Vagina (tissue), 2 donors: ENCODE data around the gene DLG4. TPM values are rescaled to one million over a fixed set of nuclear protein-coding genes. Genes with fewer than 3 reads are reported as not detected.

Experiments
- DNase-seq, 2 donors: peaks; one replicate each; pipeline ENCODE4 v3.0.0-alpha.2; 2017; ENCODE audit errors: extremely low spot score in 2 of 2
- H3K27ac ChIP-seq: fragments of 200-600 bp; sonication (generic); one replicate; pipeline ENCODE4 v1.5.1; 2019
- H3K27me3 ChIP-seq: fragments of 200-600 bp; sonication (generic); one replicate; pipeline ENCODE4 v1.5.1; 2019
- H3K36me3 ChIP-seq, 2 donors: fragments of 200-600 bp; sonication (generic); one replicate each; pipeline ENCODE4 v1.5.1; 2017 to 2019
- H3K4me1 ChIP-seq: fragments of 200-600 bp; sonication (generic); one replicate; pipeline ENCODE4 v1.5.1; 2019
- H3K4me3 ChIP-seq, 2 donors: fragments of 200-600 bp; sonication (generic); 1 replicate in 1 of 2; 2 replicates in 1 of 2; pipeline ENCODE4 v1.5.1; 2016 to 2019
- H3K9me3 ChIP-seq: fragments of 200-600 bp; sonication (generic); one replicate; pipeline ENCODE4 v1.5.1; 2019
- POLR2A ChIP-seq, 2 donors: fragments of 450-650 bp; IDR thresholded peaks; one replicate each; pipeline ENCODE4 v1.6.1; 2017; ENCODE audit warnings: antibody characterized with exemption in 2 of 2, mild to moderate bottlenecking in 2 of 2, moderate library complexity in 2 of 2
- POLR2AphosphoS5 ChIP-seq, 2 donors: sonication (generic); formaldehyde crosslinking; IDR thresholded peaks; one replicate each; pipeline ENCODE4 v1.9.0; 2017; ENCODE audit warnings: antibody characterized with exemption in 2 of 2, mild to moderate bottlenecking in 2 of 2, low read depth in 1 of 2; ENCODE audit not compliant: insufficient read depth in 1 of 2
- intact Hi-C: fragments of 100-400 bp; cut with DNase I; formaldehyde crosslinking; loops from one replicate; pipeline ENCODE4 v1.15.1; 2023
- total RNA-seq: library from RNA; depleted of rRNA; stranded (reverse); fragments of >200 nt; gene quantifications from one replicate; pipeline ENCODE4 v1.2.3, GENCODE V29; 2016
- TF ChIP-seq, protein P1 (sequence below), 3 experiments: fragments of 450-650 bp in 2 of 3; fragments of 200-600 bp in 1 of 3; sonication (generic) in 1 of 3; IDR thresholded peaks; one replicate each; pipeline ENCODE4 v1.5.1; 2017 to 2019; ENCODE audit warnings: antibody characterized with exemption in 3 of 3, mild to moderate bottlenecking in 2 of 3, moderate library complexity in 2 of 3

DLG4 gene
- total RNA-seq, 1 donor from 2014 or later, result 23.3 TPM

DNA sequence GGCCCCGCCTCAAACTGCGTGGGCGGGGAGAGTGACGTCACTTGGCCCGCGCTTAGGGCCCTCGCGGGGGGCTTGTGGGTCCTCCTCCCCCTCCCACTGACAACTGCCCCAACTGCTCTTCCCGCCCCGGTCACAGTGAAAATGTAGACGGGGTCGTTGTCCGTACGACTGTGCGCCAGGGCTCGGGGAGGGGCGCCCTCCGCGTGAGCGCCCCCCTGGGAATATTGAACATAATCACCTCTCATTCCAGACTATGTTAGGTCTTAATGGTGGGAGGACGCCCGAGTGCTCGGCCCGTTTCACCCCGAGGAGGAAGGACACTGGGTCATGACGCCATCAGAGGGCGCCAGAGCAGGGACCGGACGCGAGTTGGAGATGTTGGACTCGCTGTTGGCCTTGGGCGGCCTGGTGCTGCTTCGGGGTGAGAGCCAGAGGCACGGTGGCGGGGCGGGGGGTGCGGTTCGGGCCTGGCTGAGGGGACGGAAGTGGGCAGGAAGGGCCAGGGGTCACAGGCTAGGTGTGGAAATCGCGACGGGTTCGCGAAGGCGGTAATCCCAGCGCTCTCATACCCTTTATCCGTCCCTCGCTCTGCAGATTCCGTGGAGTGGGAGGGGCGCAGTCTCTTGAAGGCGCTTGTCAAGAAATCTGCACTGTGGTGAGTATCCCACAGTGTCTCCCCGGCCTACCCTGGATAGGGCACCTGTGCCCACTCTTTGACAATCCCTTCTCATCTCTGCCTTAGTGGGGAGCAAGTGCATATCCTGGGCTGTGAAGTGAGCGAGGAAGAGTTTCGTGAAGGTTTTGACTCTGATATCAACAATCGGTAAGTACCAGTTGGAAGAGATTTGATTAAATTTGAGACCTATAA is 32.8 kb upstream of the DLG4 start, which contains the start of gene ELP5:
TSS of gene ELP5 (plus strand) at position 40 of the 868 bp plus-strand sequence. CDS start at position 376, 336 bp downstream.
- no peaks in the 10 kb centered on the region for H3K27me3 ChIP-seq
- DNase-seq, result peak in 1 of 2 donors; percentile 96
- peak within 1 kb of the TSS; percentile 92 to 99 for H3K4me3 ChIP-seq
- TF ChIP-seq, protein P1, sequence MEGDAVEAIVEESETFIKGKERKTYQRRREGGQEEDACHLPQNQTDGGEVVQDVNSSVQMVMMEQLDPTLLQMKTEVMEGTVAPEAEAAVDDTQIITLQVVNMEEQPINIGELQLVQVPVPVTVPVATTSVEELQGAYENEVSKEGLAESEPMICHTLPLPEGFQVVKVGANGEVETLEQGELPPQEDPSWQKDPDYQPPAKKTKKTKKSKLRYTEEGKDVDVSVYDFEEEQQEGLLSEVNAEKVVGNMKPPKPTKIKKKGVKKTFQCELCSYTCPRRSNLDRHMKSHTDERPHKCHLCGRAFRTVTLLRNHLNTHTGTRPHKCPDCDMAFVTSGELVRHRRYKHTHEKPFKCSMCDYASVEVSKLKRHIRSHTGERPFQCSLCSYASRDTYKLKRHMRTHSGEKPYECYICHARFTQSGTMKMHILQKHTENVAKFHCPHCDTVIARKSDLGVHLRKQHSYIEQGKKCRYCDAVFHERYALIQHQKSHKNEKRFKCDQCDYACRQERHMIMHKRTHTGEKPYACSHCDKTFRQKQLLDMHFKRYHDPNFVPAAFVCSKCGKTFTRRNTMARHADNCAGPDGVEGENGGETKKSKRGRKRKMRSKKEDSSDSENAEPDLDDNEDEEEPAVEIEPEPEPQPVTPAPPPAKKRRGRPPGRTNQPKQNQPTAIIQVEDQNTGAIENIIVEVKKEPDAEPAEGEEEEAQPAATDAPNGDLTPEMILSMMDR (IDR thresholded peaks at IDR 0.05), result no peak
- TF ChIP-seq POLR2A (IDR thresholded peaks at IDR 0.05) (peak in 1 of 2 donors; percentile 40), POLR2AphosphoS5 (IDR thresholded peaks at IDR 0.05; ENCODE audit: insufficient read depth in 1 of 2, low read depth in 1 of 2) (peak; percentile 47 to 98)
- intact Hi-C loops, result loop anchor here (10.0 kb wide), 1 partner anchor 312 kb away; the partner anchor contains the start of gene SENP3
- H3K9me3 ChIP-seq, result no peaks in the 10 kb centered on the region
- peaks cover 50% of the 10 kb centered on the region for H3K4me1 ChIP-seq
- peak within 1 kb of the TSS; percentile 99 for H3K27ac ChIP-seq
- H3K36me3 ChIP-seq, result peaks cover 0 to 15% of the 10 kb centered on the region in 2 donors

DNA sequence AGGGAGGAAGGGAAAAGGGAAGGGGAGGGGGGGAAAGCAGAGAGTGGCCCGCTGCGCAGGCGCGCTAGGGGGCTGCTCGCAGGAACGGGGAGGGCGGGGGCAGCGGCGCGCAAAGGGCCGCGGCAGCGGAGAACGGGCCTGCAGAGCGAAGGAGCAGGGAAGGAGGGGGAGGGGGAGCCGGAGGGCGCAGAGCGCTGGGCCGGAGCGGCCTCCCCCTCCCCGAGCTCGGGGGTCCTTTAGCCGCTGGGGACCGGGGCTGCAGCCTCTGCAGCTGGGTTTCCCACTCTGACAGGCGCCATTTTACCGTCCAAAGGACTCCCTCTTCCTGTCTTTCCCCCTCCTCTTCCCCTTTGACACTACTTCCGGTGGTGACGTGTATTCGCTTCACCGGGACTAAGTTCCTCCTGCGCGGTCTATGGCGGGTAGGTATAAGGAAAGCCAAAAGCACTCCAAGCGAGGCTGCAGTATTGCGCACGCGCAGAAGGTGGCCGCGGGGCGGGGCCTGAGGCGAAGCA is 32.1 kb upstream of the DLG4 start, which contains the start of gene CTDNEP1:
TSS of gene CTDNEP1 (minus strand) at position 74 of the 515 bp plus-strand sequence. CDS start 438 bp downstream, outside the sequence.
- peak within 1 kb of the TSS; percentile 99 for H3K27ac ChIP-seq
- intact Hi-C loops, result loop anchor here (10.0 kb wide), 1 partner anchor 313 kb away; the partner anchor contains the start of gene SENP3
- peak within 1 kb of the TSS; percentile 92 to 99 for H3K4me3 ChIP-seq
- peak; percentile 100 for DNase-seq
- H3K9me3 ChIP-seq, result no peaks in the 10 kb centered on the region
- peaks cover 0 to 19% of the 10 kb centered on the region in 2 donors for H3K36me3 ChIP-seq
- no peaks in the 10 kb centered on the region for H3K27me3 ChIP-seq
- peaks cover 50% of the 10 kb centered on the region for H3K4me1 ChIP-seq
- TF ChIP-seq, protein P1 (IDR thresholded peaks at IDR 0.05), result no peak
- peak in 1 of 2 donors; percentile 98 for TF ChIP-seq POLR2AphosphoS5 (IDR thresholded peaks at IDR 0.05; ENCODE audit: insufficient read depth in 1 of 2, low read depth in 1 of 2)
- peak in 1 of 2 donors; percentile 53 for TF ChIP-seq POLR2A (IDR thresholded peaks at IDR 0.05)

DNA sequence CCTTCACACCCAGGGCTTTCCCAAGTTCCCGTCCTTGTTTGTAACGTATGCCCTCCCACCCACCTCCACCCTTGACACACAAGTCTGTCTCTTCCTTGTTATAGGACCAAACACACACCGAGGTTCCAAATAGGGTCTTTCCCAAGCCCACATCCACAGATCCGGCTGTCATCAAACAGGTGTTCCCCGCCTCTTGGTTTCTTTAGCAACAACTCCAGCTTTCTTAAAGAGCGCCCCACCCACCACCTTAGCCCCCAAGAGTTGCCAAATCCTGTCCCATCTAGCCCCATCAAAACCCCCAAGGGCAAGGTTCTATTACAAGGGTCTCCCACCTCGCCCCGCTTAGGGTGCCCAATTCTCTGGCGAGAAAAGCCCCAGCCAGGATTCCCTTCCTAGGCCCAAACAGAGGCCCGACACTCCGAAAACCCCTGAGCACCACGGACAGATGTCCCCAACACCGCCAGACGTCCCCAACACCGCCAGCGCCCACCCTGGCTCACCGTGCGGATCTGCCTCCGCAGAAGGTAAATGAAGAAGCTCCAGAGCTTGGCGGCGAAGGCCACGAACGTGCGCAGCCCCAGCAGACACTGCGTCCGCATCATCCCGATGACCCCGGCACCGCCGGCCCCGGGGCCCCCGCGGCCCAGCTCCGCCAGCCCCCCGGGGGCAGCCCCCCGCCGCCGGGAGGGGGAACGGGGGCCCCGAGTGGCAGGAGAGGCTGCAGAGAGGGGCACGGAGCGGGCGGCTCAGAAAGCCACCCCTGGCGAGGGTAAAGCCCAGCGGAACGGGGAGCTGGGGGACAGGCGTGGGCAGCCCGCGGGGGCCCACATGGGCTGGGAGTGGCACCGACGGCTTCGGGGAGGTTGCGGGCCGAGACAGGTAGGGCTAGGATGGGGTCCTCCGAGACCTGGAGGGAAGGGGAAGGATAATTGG is 31.3 kb upstream of the DLG4 start:
- intact Hi-C loops, result loop anchor here (10.0 kb wide), 1 partner anchor 314 kb away; the partner anchor contains the start of gene SENP3
- Histone ChIP-seq H3K4me3 (peak overlapping the region; percentile 92 to 99), H3K27ac (peak overlapping the region; percentile 99), H3K9me3 (no peaks in the 10 kb centered on the region), H3K4me1 (peaks cover 50% of the 10 kb centered on the region), H3K27me3 (no peaks in the 10 kb centered on the region), H3K36me3 (peaks cover 0 to 22% of the 10 kb centered on the region in 2 donors)
- TF ChIP-seq POLR2AphosphoS5 (IDR thresholded peaks at IDR 0.05; ENCODE audit: insufficient read depth in 1 of 2, low read depth in 1 of 2), result no peak
- TF ChIP-seq, protein P1 (IDR thresholded peaks at IDR 0.05), result no peak
- TF ChIP-seq POLR2A (IDR thresholded peaks at IDR 0.05), result no peak
- DNase-seq, result peak in 1 of 2 donors; percentile 88

DNA sequence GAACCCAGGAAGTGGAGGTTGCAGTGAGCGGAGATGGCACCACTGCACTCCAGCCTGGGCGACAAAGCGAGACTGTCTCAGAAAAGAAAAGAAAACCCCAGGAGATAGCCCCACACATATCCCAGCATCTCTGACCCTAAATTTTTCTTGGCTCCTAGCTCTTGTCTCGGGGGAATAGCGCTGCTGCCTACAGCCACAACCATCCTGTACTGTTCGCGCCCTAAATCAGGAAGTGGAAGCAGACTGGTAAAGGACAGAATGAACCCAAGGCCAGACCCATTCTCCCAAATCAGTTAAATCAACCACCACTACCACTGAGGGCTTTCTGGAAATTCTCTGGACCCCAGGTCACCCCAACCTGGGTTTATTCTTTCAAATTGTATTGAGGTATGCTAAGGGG is 30.2 kb upstream of the DLG4 start:
- Histone ChIP-seq H3K9me3 (no peaks in the 10 kb centered on the region), H3K4me1 (peaks cover 50% of the 10 kb centered on the region), H3K27ac (no peak overlapping the region), H3K27me3 (no peaks in the 10 kb centered on the region), H3K4me3 (peak overlapping the region; percentile 92 to 99), H3K36me3 (peaks cover 0 to 21% of the 10 kb centered on the region in 2 donors)
- TF ChIP-seq POLR2A (IDR thresholded peaks at IDR 0.05), result no peak
- TF ChIP-seq, protein P1 (IDR thresholded peaks at IDR 0.05), result no peak
- no peak for TF ChIP-seq POLR2AphosphoS5 (IDR thresholded peaks at IDR 0.05; ENCODE audit: insufficient read depth in 1 of 2, low read depth in 1 of 2)
- DNase-seq, result no peak
- intact Hi-C loops, result loop anchor here (10.0 kb wide), 1 partner anchor 315 kb away; the partner anchor contains the start of gene SENP3
